Kidney (tissue), 14 donors: ENCODE data around the gene RPA1. TPM values are rescaled to one million over a fixed set of nuclear protein-coding genes. Genes with fewer than 3 reads are reported as not detected.
A peak's percentile ranks its signal among the peaks of the same experiment; 100 is the strongest.

Source experiments
- DNase-seq, 5 donors: peaks; one replicate each; pipeline ENCODE4 v3.0.0-alpha.2; 2013 to 2020
- FAIRE-seq: peaks from 2 replicates; lab custom pipeline; 2012; peaks lifted over from hg19 to GRCh38; lab: Jason Lieb, UNC
- H3K27ac ChIP-seq, 2 donors: one replicate each; pipeline ENCODE4 v1.7.0; 2013; ENCODE audit warnings: low read depth in 2 of 2, low read length in 2 of 2, inconsistent platforms in 1 of 2
- H3K27me3 ChIP-seq: one replicate; pipeline ENCODE4 v1.7.1; 2013; ENCODE audit warnings: low read length, inconsistent platforms; ENCODE audit not compliant: control insufficient read depth, insufficient read depth
- H3K36me3 ChIP-seq, 3 donors: one replicate each; pipeline versions ENCODE4 v1.7.0 to v1.7.1; 2013; ENCODE audit warnings: low read length in 3 of 3, control low read depth in 1 of 3, inconsistent platforms in 1 of 3; ENCODE audit not compliant: insufficient read depth in 3 of 3, control insufficient read depth in 2 of 3
- H3K4me1 ChIP-seq, 3 donors: one replicate each; pipeline versions ENCODE4 v1.7.0 to v1.7.1; 2013; ENCODE audit warnings: low read length in 3 of 3, inconsistent platforms in 1 of 3, low read depth in 1 of 3; ENCODE audit not compliant: control insufficient read depth in 2 of 3, insufficient read depth in 2 of 3
- H3K4me3 ChIP-seq, 3 donors: one replicate each; pipeline versions ENCODE4 v1.7.0 to v1.8.1; 2013; ENCODE audit warnings: low read length in 3 of 3, control low read depth in 1 of 3, inconsistent platforms in 1 of 3
- H3K9ac ChIP-seq, 3 donors: one replicate each; pipeline versions ENCODE4 v1.7.0 to v1.7.1; 2013; ENCODE audit warnings: low read length in 3 of 3, control low read depth in 1 of 3, inconsistent platforms in 1 of 3
- H3K9me3 ChIP-seq, 3 donors: one replicate each; pipeline versions ENCODE4 v1.7.0 to v1.7.1; 2013; ENCODE audit warnings: low read length in 3 of 3, control low read depth in 1 of 3, inconsistent platforms in 1 of 3; ENCODE audit not compliant: control insufficient read depth in 2 of 3, insufficient read depth in 1 of 3
- intact Hi-C: fragments of 100-400 bp; cut with DNase I; formaldehyde crosslinking; loops from one replicate; pipeline ENCODE4 v1.11.1; 2022
- polyA plus RNA-seq: library from polyadenylated mRNA; stranded (reverse); fragments of 350-450 nt; fragmentation: Illumina TruSeq; extraction: RNeasy Lipid Tissue Mini Kit (QIAGEN cat#74804); gene quantifications from one replicate; pipeline ENCODE4 v1.2.3, GENCODE V29; 2014; ENCODE audit warnings: low read depth, low replicate concordance; ENCODE audit not compliant: insufficient read depth
- total RNA-seq: library from RNA; stranded (reverse); fragmentation: NEBNext Ultra II Directional; extraction: Animal tissue kit (Norgen Biotek cat#: 25700); gene quantifications from one replicate; pipeline ENCODE4 v1.2.1, GENCODE V29; 2021
- TF ChIP-seq, protein P1 (sequence below): IDR thresholded peaks from 3 replicates; pipeline ENCODE4 v1.5.1; 2012; ENCODE audit warnings: mild to moderate bottlenecking, moderate library complexity, borderline replicate concordance; ENCODE audit not compliant: insufficient read depth; ENCODE audit errors: extremely low read depth
- donor health status: control.
- donor health status: control.
- donor health status: control.
- donor health status: control.
- donor health status: control.
- donor health status: DM: yes; HTN: yes; CAD: no.
- donor health status: Normal renal cell carcinoma (clear cell type).

Gene RPA1
- total and polyA plus RNA-seq, 2 donors from 2014 or later, result 26.1 to 89.0 TPM

DNA sequence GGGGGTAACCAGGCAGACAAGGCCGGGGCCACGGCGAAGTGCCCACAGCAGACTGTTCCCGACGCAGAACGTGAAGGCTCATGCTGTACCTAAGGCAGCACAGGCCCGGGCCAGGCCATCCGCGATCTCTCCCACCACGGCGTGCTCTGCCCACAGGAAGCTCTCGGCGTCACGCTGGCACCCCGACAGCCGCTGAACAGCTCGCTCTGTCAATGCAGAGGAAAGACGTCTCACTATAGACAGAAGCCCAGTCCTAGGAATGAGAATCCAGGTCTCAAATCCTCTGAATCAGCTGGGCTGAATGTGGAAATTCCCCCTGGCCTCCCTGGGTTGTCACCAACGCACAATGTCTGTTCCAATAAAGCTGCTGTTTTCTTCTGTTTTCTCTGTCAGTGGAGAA, 46.5 kb upstream of the RPA1 start:
- peak overlapping the region in 2 of 3 donors; percentile 24 to 27 for H3K9ac ChIP-seq
- H3K27ac ChIP-seq, result peak overlapping the region; percentile 80 to 89
- H3K9me3 ChIP-seq, result no peaks in the 10 kb centered on the region
- TF ChIP-seq, protein P1, sequence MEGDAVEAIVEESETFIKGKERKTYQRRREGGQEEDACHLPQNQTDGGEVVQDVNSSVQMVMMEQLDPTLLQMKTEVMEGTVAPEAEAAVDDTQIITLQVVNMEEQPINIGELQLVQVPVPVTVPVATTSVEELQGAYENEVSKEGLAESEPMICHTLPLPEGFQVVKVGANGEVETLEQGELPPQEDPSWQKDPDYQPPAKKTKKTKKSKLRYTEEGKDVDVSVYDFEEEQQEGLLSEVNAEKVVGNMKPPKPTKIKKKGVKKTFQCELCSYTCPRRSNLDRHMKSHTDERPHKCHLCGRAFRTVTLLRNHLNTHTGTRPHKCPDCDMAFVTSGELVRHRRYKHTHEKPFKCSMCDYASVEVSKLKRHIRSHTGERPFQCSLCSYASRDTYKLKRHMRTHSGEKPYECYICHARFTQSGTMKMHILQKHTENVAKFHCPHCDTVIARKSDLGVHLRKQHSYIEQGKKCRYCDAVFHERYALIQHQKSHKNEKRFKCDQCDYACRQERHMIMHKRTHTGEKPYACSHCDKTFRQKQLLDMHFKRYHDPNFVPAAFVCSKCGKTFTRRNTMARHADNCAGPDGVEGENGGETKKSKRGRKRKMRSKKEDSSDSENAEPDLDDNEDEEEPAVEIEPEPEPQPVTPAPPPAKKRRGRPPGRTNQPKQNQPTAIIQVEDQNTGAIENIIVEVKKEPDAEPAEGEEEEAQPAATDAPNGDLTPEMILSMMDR, result no peak
- intact Hi-C loops, result no loop called here
- no peaks in the 10 kb centered on the region for H3K27me3 ChIP-seq
- peaks cover 0 to 22% (median 7%) of the 10 kb centered on the region in 3 donors for H3K4me1 ChIP-seq
- H3K36me3 ChIP-seq, result peaks cover 0 to 18% (median 0%) of the 10 kb centered on the region in 3 donors
- DNase-seq, result peak in 2 of 5 donors; percentile 10 to 81
- FAIRE-seq, result no peak
- H3K4me3 ChIP-seq, result peak overlapping the region in 1 of 3 donors; percentile 11

DNA sequence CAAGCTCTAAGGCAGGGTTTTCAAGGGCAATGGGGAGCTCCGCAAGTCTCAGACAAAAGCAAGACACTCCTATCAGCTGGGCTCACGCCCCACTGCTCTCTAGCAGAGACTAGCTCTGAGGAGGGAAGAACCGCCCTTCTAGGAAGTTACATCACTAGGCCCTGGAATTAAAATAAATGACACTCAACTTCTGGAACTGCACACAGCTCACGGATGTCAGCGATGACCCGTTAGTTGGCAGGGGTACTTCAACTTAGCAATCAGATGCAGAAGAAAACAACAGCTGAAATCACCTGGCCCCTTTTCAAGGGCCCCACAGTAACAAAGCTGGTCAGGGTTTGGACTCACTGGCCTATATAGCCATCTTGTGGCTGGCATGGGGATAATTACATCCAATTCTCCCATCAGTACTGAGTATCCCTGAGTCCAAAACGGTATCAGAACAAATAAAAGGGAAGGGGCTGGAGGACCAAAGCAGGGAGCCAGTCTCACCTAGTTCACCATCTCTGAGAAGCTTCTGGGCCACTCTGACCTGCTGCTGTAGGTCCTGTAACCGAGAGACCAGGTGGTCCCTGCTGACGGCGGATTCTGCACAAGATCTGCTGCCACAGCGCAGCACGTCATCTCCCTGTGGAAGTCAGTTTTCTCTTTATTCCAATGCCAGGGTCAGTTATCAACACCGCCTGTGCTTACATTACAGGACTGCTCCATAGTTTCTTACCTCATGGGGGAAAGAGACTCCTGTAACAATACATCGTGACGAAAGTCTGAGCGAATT, 45.8 kb upstream of the RPA1 start:
- TF ChIP-seq, protein P1, result peak; percentile 58
- DNase-seq (peak in 4 of 5 donors; percentile 47 to 83 (median 78)), FAIRE-seq (no peak)
- peak overlapping the region in 1 of 3 donors; percentile 24 for H3K9ac ChIP-seq
- H3K36me3 ChIP-seq, result peaks cover 0 to 18% (median 0%) of the 10 kb centered on the region in 3 donors
- no peaks in the 10 kb centered on the region for H3K27me3 ChIP-seq
- intact Hi-C loops, result no loop called here
- H3K27ac ChIP-seq, result peak overlapping the region; percentile 80 to 89
- H3K4me3 ChIP-seq, result peak overlapping the region in 1 of 3 donors; percentile 11
- peaks cover 0 to 22% (median 7%) of the 10 kb centered on the region in 3 donors for H3K4me1 ChIP-seq
- H3K9me3 ChIP-seq, result no peaks in the 10 kb centered on the region

DNA sequence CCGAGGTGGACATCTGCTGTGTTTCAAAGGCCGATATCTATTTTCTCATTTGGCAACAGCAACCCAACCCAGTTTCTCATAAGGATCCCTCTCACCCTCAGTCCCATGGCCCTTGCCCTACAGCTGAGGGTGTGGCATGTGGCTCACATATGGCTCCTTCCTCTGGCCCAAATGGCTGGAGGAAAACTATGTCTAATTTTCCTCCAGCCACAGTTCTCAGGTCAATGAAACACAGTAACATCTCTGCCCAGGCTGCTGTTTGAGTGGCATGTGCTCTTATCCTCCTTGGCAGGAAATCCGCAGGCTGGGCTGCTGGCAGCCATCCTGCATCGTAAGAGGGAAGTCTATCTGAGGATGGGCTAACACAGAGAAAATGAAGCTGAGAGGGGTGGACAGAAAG, 43.9 kb upstream of the RPA1 start:
- DNase-seq (peak in 1 of 5 donors; percentile 26), FAIRE-seq (no peak)
- Histone ChIP-seq H3K27ac (no peak overlapping the region), H3K9ac (no peak overlapping the region), H3K27me3 (no peaks in the 10 kb centered on the region), H3K9me3 (no peaks in the 10 kb centered on the region), H3K36me3 (peaks cover 0 to 18% (median 0%) of the 10 kb centered on the region in 3 donors), H3K4me1 (peaks cover 0 to 22% (median 7%) of the 10 kb centered on the region in 3 donors), H3K4me3 (no peak overlapping the region)
- intact Hi-C loops, result no loop called here
- TF ChIP-seq, protein P1, result no peak
